ENCODE results near the gene KIF25. TPM values are rescaled to one million over a fixed set of nuclear protein-coding genes. Genes with fewer than 3 reads are reported as not detected.

Gene KIF25
- total and polyA plus RNA-seq, 4 donors: 0.72 to 0.79 TPM; not detected in 2

DNA sequence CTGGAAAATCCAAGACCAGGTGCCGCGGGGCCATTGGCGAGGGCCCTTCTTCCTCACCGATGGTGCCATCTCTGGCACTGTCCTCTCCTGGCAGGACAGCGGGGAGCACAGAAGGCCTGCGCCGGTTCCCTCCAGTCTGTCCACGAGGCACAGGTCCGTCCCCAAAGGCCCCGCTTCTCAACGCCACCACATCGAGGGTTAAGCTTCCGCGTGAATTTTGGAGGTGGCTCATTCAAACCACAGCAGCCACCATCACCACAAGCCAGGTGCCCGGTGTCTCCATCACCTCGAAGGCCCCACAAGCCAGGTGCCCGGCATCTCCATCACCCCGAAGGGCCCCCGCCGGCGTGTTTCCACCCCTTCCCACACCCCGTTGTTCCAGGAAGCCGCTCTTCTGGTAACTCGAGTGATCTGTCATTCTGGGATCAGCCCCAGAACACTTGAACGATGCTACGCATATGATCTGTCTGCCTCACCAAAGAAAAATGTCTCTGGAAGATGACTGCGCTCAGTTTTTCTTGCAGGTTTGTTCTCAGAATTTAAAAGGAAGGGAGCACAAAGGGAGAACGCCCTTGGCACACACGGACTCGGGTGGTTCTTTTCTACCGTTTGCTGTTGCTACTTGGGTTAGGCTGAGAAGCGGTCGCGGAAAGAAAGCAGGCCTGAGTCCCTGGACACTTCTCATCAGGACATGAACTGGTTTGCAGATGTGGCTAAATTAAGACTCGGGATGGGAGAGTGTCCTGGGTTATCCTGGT, 9.9 kb upstream of the KIF25 start:
- Histone ChIP-seq H3K36me3 (ENCODE audit: control insufficient read depth in 1 of 2, insufficient read depth in 2 of 2, low read length in 1 of 2) (no peaks in the 10 kb centered on the region), H3K4me1 (ENCODE audit: control insufficient read depth in 1 of 2, insufficient read depth in 2 of 2, low read length in 2 of 2) (no peaks in the 10 kb centered on the region), H3K27me3 (ENCODE audit: control insufficient read depth in 1 of 2, insufficient read depth in 2 of 2, low read length in 1 of 2) (no peaks in the 10 kb centered on the region), H3K9me3 (ENCODE audit: control insufficient read depth, low read length) (no peaks in the 10 kb centered on the region), H3K4me3 (ENCODE audit: low read length in 2 of 2) (no peak overlapping the region), H3K27ac (ENCODE audit: low read depth in 1 of 2, low read length in 2 of 2) (no peak overlapping the region)
- no peak for DNase-seq
- 93 to 94% methylated on average over 35 of the region's 35 CpGs for WGBS, 2 donors
- intact Hi-C loops (cut with DNase I): no loop called here
- ATAC-seq (ENCODE audit: low FRiP score): no peak

DNA sequence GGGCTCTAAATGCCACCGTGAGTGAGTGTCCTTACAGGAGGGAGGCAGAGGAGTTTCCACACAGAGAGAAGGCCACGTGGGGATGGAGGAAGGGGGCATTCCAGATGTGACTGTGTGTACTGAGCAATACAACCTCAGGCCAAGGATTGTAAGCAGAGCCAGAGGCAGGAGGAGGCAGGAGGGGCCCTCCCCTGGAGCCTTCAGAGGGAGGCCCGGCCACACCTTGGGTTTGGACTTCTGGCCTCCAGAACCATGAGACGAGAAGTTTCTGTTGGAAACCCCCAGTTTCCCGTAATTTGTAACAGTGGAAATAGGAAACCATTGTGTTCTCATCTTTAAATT, 9.3 kb upstream of the KIF25 start:
- Histone ChIP-seq H3K4me3 (ENCODE audit: low read length in 2 of 2) (no peak overlapping the region), H3K9me3 (ENCODE audit: control insufficient read depth, low read length) (no peaks in the 10 kb centered on the region), H3K36me3 (ENCODE audit: control insufficient read depth in 1 of 2, insufficient read depth in 2 of 2, low read length in 1 of 2) (no peaks in the 10 kb centered on the region), H3K4me1 (ENCODE audit: control insufficient read depth in 1 of 2, insufficient read depth in 2 of 2, low read length in 2 of 2) (no peaks in the 10 kb centered on the region), H3K27me3 (ENCODE audit: control insufficient read depth in 1 of 2, insufficient read depth in 2 of 2, low read length in 1 of 2) (no peaks in the 10 kb centered on the region), H3K27ac (ENCODE audit: low read depth in 1 of 2, low read length in 2 of 2) (no peak overlapping the region)
- 74 to 75% methylated on average over 5 of the region's 5 CpGs for WGBS, 2 donors
- intact Hi-C loops (cut with DNase I): no loop called here
- ATAC-seq (ENCODE audit: low FRiP score) (no peak), DNase-seq (no peak)

DNA sequence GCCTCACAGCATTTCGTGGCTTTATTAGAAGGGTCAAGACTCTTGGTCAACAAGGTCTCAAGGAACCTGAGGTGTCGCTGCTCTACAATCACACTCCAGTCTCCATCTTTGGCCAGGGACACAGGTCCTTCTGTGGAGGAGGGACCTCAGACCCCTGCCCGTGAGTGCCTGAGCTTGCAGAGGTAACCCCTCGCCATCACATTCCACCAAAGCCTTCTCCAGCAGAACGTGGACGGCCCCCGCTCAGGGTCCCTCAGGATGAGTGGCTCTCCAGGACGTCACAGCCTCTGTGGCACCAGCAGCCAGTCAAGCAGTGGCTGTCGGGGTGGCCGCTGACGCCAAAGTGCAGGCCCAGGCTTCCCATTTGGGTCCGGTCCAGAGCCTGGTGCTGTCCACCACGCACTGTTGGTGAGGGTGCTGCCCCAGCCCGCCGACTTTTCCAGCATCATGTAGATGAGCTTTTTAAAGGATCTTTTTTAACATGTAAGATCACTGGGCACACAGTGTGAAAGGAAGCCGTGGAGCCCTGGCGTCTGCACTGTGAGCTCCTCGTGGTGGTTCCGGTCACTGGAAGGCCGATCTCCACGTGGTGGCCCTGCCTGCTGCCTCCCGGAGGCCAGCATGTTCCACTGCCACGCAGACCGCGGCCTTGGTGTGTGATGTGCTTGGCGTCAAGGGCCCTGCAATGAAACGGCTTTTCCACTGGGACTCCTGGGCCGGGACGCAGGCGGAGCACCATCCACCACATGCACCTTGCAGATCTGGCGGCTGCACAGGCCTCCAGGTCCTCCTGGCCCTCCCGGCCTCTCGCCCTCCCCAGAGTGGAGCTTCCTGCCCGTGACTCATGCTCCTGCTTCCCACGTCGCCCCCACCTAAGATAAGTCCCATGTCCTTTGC, 8.3 kb upstream of the KIF25 start:
- H3K4me3 ChIP-seq (ENCODE audit: low read length in 2 of 2): no peak overlapping the region
- no peaks in the 10 kb centered on the region for H3K36me3 ChIP-seq (ENCODE audit: control insufficient read depth in 1 of 2, insufficient read depth in 2 of 2, low read length in 1 of 2)
- ATAC-seq (ENCODE audit: low FRiP score) (no peak), DNase-seq (no peak)
- H3K4me1 ChIP-seq (ENCODE audit: control insufficient read depth in 1 of 2, insufficient read depth in 2 of 2, low read length in 2 of 2): no peaks in the 10 kb centered on the region
- H3K9me3 ChIP-seq (ENCODE audit: control insufficient read depth, low read length): no peaks in the 10 kb centered on the region
- H3K27ac ChIP-seq (ENCODE audit: low read depth in 1 of 2, low read length in 2 of 2): no peak overlapping the region
- intact Hi-C loops (cut with DNase I): no loop called here
- no peaks in the 10 kb centered on the region for H3K27me3 ChIP-seq (ENCODE audit: control insufficient read depth in 1 of 2, insufficient read depth in 2 of 2, low read length in 1 of 2)
- 93 to 94% methylated on average over 36 of the region's 36 CpGs for WGBS, 2 donors

DNA sequence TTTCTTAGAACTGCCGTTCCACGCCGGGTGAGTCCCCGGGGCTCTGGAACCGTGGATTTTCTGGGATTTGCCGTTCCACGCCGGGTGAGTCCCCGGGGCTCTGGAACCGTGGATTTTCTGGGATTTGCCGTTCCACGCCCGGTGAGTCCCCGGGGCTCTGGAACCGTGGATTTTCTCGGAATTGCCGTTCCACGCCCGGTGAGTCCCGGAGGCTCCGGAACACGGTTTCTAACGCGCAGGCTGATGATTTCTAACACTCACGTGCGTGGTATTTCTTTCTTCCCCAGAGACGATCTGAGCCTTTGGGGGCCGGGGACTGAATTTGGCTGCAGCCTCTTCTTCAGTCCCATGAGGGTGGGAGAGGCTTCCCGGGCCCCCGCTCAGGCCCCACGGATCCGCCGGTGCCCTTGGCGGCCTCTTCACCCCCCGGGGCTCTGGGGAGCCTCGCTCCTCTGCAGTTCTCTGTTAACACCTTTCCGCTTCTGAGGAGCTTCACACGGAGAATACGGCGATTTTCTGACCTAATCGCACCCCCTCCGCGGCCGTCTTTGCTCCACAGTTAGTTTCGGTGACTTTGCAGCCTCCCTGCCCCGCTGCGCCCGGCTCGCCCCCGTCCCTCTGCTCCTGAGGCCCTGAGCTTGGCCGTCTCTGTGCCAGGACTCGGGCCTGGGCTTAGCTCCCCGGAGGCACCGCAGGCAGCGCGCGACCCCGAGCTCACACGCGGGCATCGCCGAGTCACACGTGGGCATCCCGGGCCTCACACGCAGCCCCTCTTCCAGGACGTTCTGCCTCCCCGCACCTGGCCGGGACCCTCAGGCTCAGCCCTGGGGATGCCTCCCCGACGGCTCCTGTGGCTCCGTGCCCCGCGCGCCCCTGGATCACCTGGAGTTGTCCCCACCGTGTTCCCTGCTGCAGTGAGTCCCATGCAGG, 7.2 kb upstream of the KIF25 start:
- H3K4me1 ChIP-seq (ENCODE audit: control insufficient read depth in 1 of 2, insufficient read depth in 2 of 2, low read length in 2 of 2): no peaks in the 10 kb centered on the region
- no peak overlapping the region for H3K4me3 ChIP-seq (ENCODE audit: low read length in 2 of 2)
- H3K36me3 ChIP-seq (ENCODE audit: control insufficient read depth in 1 of 2, insufficient read depth in 2 of 2, low read length in 1 of 2): no peaks in the 10 kb centered on the region
- no peak for DNase-seq
- H3K9me3 ChIP-seq (ENCODE audit: control insufficient read depth, low read length): no peaks in the 10 kb centered on the region
- no peak for ATAC-seq (ENCODE audit: low FRiP score)
- H3K27me3 ChIP-seq (ENCODE audit: control insufficient read depth in 1 of 2, insufficient read depth in 2 of 2, low read length in 1 of 2): no peaks in the 10 kb centered on the region
- 94% methylated on average over 75 of the region's 75 CpGs for WGBS, 2 donors
- no peak overlapping the region for H3K27ac ChIP-seq (ENCODE audit: low read depth in 1 of 2, low read length in 2 of 2)
- intact Hi-C loops (cut with DNase I): no loop called here

DNA sequence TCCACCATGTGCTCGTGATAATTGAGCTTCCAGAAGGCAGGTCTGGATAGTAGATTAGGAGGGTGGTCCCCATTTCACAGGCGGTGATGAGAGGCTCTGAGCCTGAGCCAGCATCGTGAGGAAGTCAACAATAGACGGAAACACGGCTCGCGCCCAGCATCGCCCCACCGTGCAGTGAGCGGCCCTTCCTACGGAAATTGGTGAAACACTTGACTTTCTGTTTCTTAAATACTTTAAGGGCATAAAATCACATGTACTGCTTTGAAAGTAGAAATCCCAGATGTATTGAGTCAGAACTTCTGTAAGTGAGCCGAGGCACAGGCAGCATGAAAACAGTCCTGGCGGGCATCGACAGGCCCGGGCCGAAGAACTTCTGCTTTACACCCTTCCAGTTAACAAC, 4.3 kb upstream of the KIF25 start:
- H3K36me3 ChIP-seq (ENCODE audit: control insufficient read depth in 1 of 2, insufficient read depth in 2 of 2, low read length in 1 of 2): no peaks in the 10 kb centered on the region
- H3K4me1 ChIP-seq (ENCODE audit: control insufficient read depth in 1 of 2, insufficient read depth in 2 of 2, low read length in 2 of 2): no peaks in the 10 kb centered on the region
- H3K27me3 ChIP-seq (ENCODE audit: control insufficient read depth in 1 of 2, insufficient read depth in 2 of 2, low read length in 1 of 2): no peaks in the 10 kb centered on the region
- 81 to 86% methylated on average over 16 of the region's 16 CpGs for WGBS, 2 donors
- intact Hi-C loops (cut with DNase I): no loop called here
- no peak overlapping the region for H3K4me3 ChIP-seq (ENCODE audit: low read length in 2 of 2)
- H3K27ac ChIP-seq (ENCODE audit: low read depth in 1 of 2, low read length in 2 of 2): no peak overlapping the region
- no peak for DNase-seq
- H3K9me3 ChIP-seq (ENCODE audit: control insufficient read depth, low read length): no peaks in the 10 kb centered on the region
- ATAC-seq (ENCODE audit: low FRiP score): peak; percentile 51

DNA sequence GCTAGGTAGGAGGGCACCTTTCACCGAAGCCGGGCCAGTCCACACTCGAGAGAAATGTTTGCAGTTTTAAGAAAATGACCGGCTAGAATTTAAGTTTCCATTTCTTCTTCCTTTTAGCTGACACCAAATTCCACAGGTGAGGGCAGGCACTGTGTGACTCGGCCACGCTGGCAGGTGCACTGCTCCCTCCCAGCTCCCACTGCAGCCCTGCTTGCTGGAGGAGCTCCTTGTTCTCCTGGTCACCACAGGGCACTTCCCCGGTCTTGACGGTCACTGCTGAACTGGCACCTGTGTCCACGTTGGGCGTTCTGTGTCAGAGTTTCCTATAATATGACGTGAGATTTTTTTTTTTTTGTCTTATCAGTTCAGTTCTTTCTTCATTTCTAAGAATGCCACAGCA, 3.6 kb upstream of the KIF25 start:
- Histone ChIP-seq H3K27me3 (ENCODE audit: control insufficient read depth in 1 of 2, insufficient read depth in 2 of 2, low read length in 1 of 2) (no peaks in the 10 kb centered on the region), H3K4me1 (ENCODE audit: control insufficient read depth in 1 of 2, insufficient read depth in 2 of 2, low read length in 2 of 2) (no peaks in the 10 kb centered on the region), H3K36me3 (ENCODE audit: control insufficient read depth in 1 of 2, insufficient read depth in 2 of 2, low read length in 1 of 2) (no peaks in the 10 kb centered on the region), H3K9me3 (ENCODE audit: control insufficient read depth, low read length) (no peaks in the 10 kb centered on the region), H3K27ac (ENCODE audit: low read depth in 1 of 2, low read length in 2 of 2) (no peak overlapping the region), H3K4me3 (ENCODE audit: low read length in 2 of 2) (no peak overlapping the region)
- intact Hi-C loops (cut with DNase I): no loop called here
- ATAC-seq (ENCODE audit: low FRiP score) (peak; percentile 65), DNase-seq (no peak)
- 88 to 91% methylated on average over 11 of the region's 11 CpGs for WGBS, 2 donors

DNA sequence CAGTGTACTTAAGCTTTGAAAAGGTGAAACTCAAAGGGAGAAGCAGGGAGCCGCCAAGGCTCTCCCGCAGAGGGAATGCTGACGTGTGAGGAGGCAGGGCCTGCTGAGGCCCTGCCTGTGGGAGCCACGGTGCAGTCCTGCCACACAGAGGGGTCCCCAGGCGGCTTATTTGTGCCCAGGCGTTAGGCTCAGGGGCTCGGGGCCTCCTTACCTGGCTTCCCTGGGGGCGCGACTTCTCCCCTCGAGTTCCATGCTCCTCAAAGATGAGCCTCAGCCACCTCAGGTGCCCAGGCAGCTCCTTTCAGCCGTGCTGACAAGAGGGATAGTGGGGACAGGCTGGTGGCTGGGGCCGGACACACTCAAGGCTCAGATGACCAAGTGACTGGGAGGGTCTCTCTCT, 2.2 kb upstream of the KIF25 start:
- Histone ChIP-seq H3K4me3 (ENCODE audit: low read length in 2 of 2) (no peak overlapping the region), H3K4me1 (ENCODE audit: control insufficient read depth in 1 of 2, insufficient read depth in 2 of 2, low read length in 2 of 2) (no peaks in the 10 kb centered on the region), H3K36me3 (ENCODE audit: control insufficient read depth in 1 of 2, insufficient read depth in 2 of 2, low read length in 1 of 2) (no peaks in the 10 kb centered on the region), H3K27me3 (ENCODE audit: control insufficient read depth in 1 of 2, insufficient read depth in 2 of 2, low read length in 1 of 2) (no peaks in the 10 kb centered on the region), H3K27ac (ENCODE audit: low read depth in 1 of 2, low read length in 2 of 2) (no peak overlapping the region), H3K9me3 (ENCODE audit: control insufficient read depth, low read length) (no peaks in the 10 kb centered on the region)
- ATAC-seq (ENCODE audit: low FRiP score): no peak
- intact Hi-C loops (cut with DNase I): no loop called here
- WGBS, 2 donors: 90 to 91% methylated on average over 12 of the region's 12 CpGs
- DNase-seq: no peak

DNA sequence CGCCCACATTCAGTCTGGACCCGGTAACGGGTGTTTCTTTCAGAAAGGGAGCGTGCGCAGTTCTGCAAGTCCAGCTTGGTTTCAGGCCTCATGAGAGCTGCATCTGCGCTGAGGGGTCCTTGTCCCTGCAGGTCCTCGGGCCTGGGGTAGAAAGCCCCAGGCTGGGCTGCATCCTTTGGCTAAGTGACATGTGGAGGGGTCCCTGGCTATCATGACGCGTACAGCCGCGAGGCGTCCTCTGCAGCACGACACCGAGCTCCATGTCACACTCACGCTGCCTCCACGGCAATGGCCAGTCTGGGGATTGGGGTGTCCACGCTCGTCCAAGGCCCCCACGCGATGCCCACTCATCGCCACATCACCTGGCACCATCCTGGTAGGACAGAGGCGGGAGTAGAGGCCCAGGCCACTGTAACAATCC, 1.7 kb upstream of the KIF25 start:
- ATAC-seq (ENCODE audit: low FRiP score) (no peak), DNase-seq (no peak)
- intact Hi-C loops (cut with DNase I): no loop called here
- 95 to 96% methylated on average over 22 of the region's 22 CpGs for WGBS, 2 donors
- Histone ChIP-seq H3K36me3 (ENCODE audit: control insufficient read depth in 1 of 2, insufficient read depth in 2 of 2, low read length in 1 of 2) (no peaks in the 10 kb centered on the region), H3K9me3 (ENCODE audit: control insufficient read depth, low read length) (no peaks in the 10 kb centered on the region), H3K27me3 (ENCODE audit: control insufficient read depth in 1 of 2, insufficient read depth in 2 of 2, low read length in 1 of 2) (no peaks in the 10 kb centered on the region), H3K4me3 (ENCODE audit: low read length in 2 of 2) (no peak overlapping the region), H3K27ac (ENCODE audit: low read depth in 1 of 2, low read length in 2 of 2) (no peak overlapping the region), H3K4me1 (ENCODE audit: control insufficient read depth in 1 of 2, insufficient read depth in 2 of 2, low read length in 2 of 2) (no peaks in the 10 kb centered on the region)
